A673 (cell line): ENCODE data around the gene DPH1.

Source experiments
- CTCF ChIP-seq: fragments of 300-800, 200-600 bp; sonication (generic); conservative IDR thresholded peaks from 2 replicates; pipeline ENCODE4 v1.5.1; 2017; ENCODE audit warnings: low read depth, mild to moderate bottlenecking, antibody characterized with exemption, low read length, moderate library complexity, mixed read lengths
- EZH2 ChIP-seq: fragments of 200-600 bp; sonication (generic); IDR thresholded peaks from 2 replicates; pipeline ENCODE4 v1.6.1; 2017; ENCODE audit warnings: borderline replicate concordance, low read depth, mild to moderate bottlenecking, mixed read lengths, antibody characterized with exemption, low read length; ENCODE audit not compliant: poor library complexity, severe bottlenecking

DNA sequence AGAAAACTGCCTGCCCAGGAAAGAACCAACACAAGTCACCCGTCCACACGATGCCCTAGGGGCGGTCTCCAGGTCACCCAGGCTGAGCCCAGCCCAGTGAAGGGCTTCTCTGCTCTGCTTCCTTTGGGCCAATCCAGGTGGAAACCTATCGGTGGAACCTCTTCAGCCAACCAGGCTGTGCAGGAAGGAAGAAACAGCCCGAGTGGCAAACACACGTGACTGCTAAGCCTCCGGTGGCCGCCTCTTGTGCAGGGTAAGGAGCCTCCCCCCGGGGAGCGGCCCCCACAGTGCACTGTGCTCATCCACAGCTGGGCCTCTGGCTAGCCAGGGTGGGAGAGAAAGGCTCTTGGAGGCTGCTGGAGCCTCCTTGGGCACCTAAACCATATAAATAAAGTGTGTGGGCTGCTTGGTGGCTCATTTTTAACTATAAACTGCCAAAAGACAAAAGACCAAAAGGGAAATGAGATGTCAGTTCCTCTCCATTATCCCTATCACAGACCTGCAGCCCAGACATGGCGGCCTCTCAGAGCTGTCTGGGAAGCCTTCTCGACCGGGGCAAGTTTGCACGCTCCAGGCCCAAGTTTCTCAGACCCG lies 7.2 kb upstream of the DPH1 start:
- TF ChIP-seq CTCF (no peak), EZH2 (no peak)
